Cortex of kidney (tissue), 1 donor: Measurements from ENCODE around the gene LNPEP.

Experiments
- DNase-seq: peaks from one replicate; lab custom pipeline; 2025; lab: John Stamatoyannopoulos, UW

Gene LNPEP

GRCh38 chr5:96961053-96961452 is 25.2 kb downstream of the LNPEP start:
- no peak for DNase-seq

GRCh38 chr5:96962540-96962991 is 26.7 kb downstream of the LNPEP start:
- no peak for DNase-seq

- no peak for DNase-seq
These were observed 27.4 kb downstream of the LNPEP start for GRCh38 chr5:96963267-96963666.

- DNase-seq: no peak
These were observed 30.9 kb downstream of the LNPEP start for GRCh38 chr5:96966801-96967200.

GRCh38 chr5:96967400-96967799 is 31.5 kb downstream of the LNPEP start:
- DNase-seq: no peak

- DNase-seq: no peak
These were observed 32.2 kb downstream of the LNPEP start for GRCh38 chr5:96968074-96968473.

- no peak for DNase-seq
These were observed 32.7 kb downstream of the LNPEP start for GRCh38 chr5:96968614-96969013.

- DNase-seq: no peak
These were observed 33.5 kb downstream of the LNPEP start for GRCh38 chr5:96969366-96969765.

- no peak for DNase-seq
These were observed 36.9 kb downstream of the LNPEP start for GRCh38 chr5:96972599-96973334.

- DNase-seq: no peak
These were observed 37.9 kb downstream of the LNPEP start for GRCh38 chr5:96973532-96974401.

GRCh38 chr5:96975656-96976055 is 39.8 kb downstream of the LNPEP start:
- DNase-seq: no peak

- no peak for DNase-seq
These were observed 41.3 kb downstream of the LNPEP start for GRCh38 chr5:96977228-96977627.

GRCh38 chr5:96978812-96979449 is 43.1 kb downstream of the LNPEP start:
- no peak for DNase-seq

GRCh38 chr5:96984506-96985192 is 48.8 kb downstream of the LNPEP start:
- DNase-seq: no peak

- DNase-seq: no peak
These were observed 50.6 kb downstream of the LNPEP start for GRCh38 chr5:96986450-96986849.

- no peak for DNase-seq
These were observed 54.2 kb downstream of the LNPEP start for GRCh38 chr5:96990102-96990501.

- DNase-seq: no peak
These were observed 55.8 kb downstream of the LNPEP start for GRCh38 chr5:96991708-96992107.

GRCh38 chr5:96993760-96994159 is 57.9 kb downstream of the LNPEP start:
- DNase-seq: no peak

GRCh38 chr5:96994493-96994892 is 58.6 kb downstream of the LNPEP start:
- DNase-seq: no peak

- DNase-seq: no peak
These were observed 59.5 kb downstream of the LNPEP start for GRCh38 chr5:96995419-96995818.

- no peak for DNase-seq
These were observed 61.5 kb downstream of the LNPEP start for GRCh38 chr5:96997265-96997859.

- DNase-seq: no peak
These were observed 64.0 kb downstream of the LNPEP start for GRCh38 chr5:96999856-97000255.
